B cell (primary cell): ENCODE measurements around the gene CBX5.

Experiments
- EZH2 ChIP-seq: IDR thresholded peaks from 2 replicates; pipeline ENCODE4 v1.6.1; 2012; ENCODE audit warnings: borderline replicate concordance, low read depth, mild to moderate bottlenecking, moderate library complexity, low read length; ENCODE audit not compliant: insufficient read depth, poor library complexity, severe bottlenecking
- TF ChIP-seq, protein P1 (sequence below): fragments of 200-600 bp; IDR thresholded peaks from one replicate; pipeline ENCODE4 v1.8.0; 2022; ENCODE audit warnings: antibody characterized with exemption, mild to moderate bottlenecking

DNA sequence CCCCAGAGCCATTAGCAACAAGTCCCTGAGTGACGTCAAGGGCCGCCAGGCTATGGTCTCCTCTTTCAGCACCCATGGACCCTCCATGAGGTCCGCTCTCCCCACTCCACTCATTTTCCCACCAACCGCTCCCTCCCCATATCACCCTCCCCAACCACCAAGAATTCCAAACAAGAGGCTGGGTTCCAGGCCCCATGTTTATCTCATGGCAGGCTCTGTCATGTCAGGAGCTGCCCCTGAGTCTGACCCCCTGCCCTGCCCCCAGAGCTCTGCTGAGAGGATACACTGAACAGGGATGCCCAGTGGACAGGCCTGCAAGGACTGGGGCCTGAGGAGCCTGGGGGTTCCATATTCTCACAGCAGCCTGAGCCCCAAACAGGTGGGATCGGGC, 69.5 kb downstream of the CBX5 start:
- TF ChIP-seq, protein P1, sequence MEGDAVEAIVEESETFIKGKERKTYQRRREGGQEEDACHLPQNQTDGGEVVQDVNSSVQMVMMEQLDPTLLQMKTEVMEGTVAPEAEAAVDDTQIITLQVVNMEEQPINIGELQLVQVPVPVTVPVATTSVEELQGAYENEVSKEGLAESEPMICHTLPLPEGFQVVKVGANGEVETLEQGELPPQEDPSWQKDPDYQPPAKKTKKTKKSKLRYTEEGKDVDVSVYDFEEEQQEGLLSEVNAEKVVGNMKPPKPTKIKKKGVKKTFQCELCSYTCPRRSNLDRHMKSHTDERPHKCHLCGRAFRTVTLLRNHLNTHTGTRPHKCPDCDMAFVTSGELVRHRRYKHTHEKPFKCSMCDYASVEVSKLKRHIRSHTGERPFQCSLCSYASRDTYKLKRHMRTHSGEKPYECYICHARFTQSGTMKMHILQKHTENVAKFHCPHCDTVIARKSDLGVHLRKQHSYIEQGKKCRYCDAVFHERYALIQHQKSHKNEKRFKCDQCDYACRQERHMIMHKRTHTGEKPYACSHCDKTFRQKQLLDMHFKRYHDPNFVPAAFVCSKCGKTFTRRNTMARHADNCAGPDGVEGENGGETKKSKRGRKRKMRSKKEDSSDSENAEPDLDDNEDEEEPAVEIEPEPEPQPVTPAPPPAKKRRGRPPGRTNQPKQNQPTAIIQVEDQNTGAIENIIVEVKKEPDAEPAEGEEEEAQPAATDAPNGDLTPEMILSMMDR = no peak
- TF ChIP-seq EZH2 = no peak
